Right lobe of liver (tissue), 6 donors: ENCODE data around the gene DLG2. TPM values are rescaled to one million over a fixed set of nuclear protein-coding genes. Genes with fewer than 3 reads are reported as not detected.
"Not testable (repeated sequence)": the region's sequence is repeated elsewhere in the genome, so short reads cannot be mapped to it uniquely, and the experiment has no call there.

Experiments used
- ATAC-seq, 4 donors: fragments of 200-7000 bp; cut with Tn5 transposase; one replicate each; pipeline ENCODE4 v1.9.1; 2020; ENCODE audit warnings: mild to moderate bottlenecking in 4 of 4, moderate library complexity in 4 of 4
- DNase-seq, 3 donors: peaks; one replicate each; pipeline ENCODE4 v3.0.0-alpha.2; 2020
- H3K27ac ChIP-seq, 3 donors: fragments of 200-600 bp; one replicate each; pipeline ENCODE4 v1.8.0; 2022
- H3K27me3 ChIP-seq, 2 donors: fragments of 200-600 bp; one replicate each; pipeline ENCODE4 v1.8.0; 2022
- H3K36me3 ChIP-seq, 4 donors: fragments of 200-600 bp; sonication (generic) in 1 of 4; one replicate each; pipeline versions ENCODE4 v1.5.1 to v1.8.0; 2017 to 2022; ENCODE audit warnings: control low read depth in 1 of 4
- H3K4me1 ChIP-seq, 4 donors: fragments of 200-600 bp; sonication (generic) in 1 of 4; one replicate each; pipeline versions ENCODE4 v1.5.1 to v1.8.0; 2017 to 2022; ENCODE audit warnings: control low read depth in 1 of 4
- H3K4me3 ChIP-seq, 3 donors: fragments of 200-600 bp; one replicate each; pipeline ENCODE4 v1.8.0; 2022
- H3K9me3 ChIP-seq, 4 donors: fragments of 200-600 bp; sonication (generic) in 1 of 4; one replicate each; pipeline versions ENCODE4 v1.5.1 to v1.8.0; 2017 to 2022; ENCODE audit warnings: control low read depth in 1 of 4
- POLR2A ChIP-seq: fragments of 450-650 bp; IDR thresholded peaks from one replicate; pipeline ENCODE4 v1.6.1; 2017; ENCODE audit warnings: antibody characterized with exemption, mild to moderate bottlenecking
- WGBS: methylation state at CpG from one replicate; pipeline ENCODE4 v1.1.6; 2018; ENCODE audit warnings: low coverage, low lambda C conversion rate; ENCODE audit not compliant: insufficient coverage; ENCODE audit errors: missing lambda C conversion rate; 5-methylcytosine and 5-hydroxymethylcytosine counted together
- intact Hi-C, 2 donors: fragments of 100-400 bp; cut with DNase I; formaldehyde crosslinking; loops; one replicate each; pipeline versions ENCODE4 v1.11.2 to v1.14.1; 2022
- total RNA-seq, 6 experiments: library from RNA; depleted of rRNA in 2 of 6; stranded (reverse); fragments of >200 nt in 2 of 6; fragmentation: NEBNext Ultra II Directional in 3 of 6; extraction: Animal tissue kit (Norgen Biotek cat#: 25700) in 3 of 6; gene quantifications; one replicate each; pipeline versions ENCODE4 v1.1.0 to v1.2.4, GENCODE V29; 2016 to 2023
- TF ChIP-seq, protein P1 (sequence below), 4 donors: fragments of 200-600 bp in 3 of 4; fragments of 450-650 bp in 1 of 4; IDR thresholded peaks; one replicate each; pipeline versions ENCODE4 v1.5.1 to v1.8.0; 2016 to 2022; ENCODE audit warnings: antibody characterized with exemption in 4 of 4, mild to moderate bottlenecking in 2 of 4
- donor health status: DM: no; HTN: yes; CAD: no.
- donor health status: DM: no; HTN: no; CAD: no.
- donor health status: DM: no; HTN: no; CAD: no.
- donor health status: DM: no; HTN: yes; CAD: no.
- donor health status: DM: no; HTN: yes; CAD: no.

DLG2 gene
- total RNA-seq, 6 experiments from 2014 or later: 1.2 to 6.4 (median 2.5) TPM

DNA sequence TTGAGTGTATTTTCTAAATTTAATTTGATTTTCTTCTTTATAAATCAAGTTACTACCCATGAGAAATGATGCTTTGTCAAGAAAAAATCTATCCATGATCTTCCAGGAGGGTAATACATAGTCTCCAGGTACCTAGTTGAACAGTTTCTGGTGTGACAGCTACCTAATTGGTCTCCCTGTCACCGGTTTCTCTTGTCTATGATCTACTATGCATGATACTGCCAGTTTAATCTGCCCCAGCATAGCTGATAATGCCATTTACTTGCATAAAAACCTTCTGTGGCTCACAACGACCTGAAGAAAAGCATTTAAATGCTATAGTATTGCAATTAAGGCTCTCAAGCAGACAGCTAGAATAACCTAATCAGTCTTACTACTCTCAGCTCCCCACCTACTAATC is 349.5 kb downstream of the DLG2 start:
- no peak for DNase-seq
- Histone ChIP-seq H3K36me3 (no peaks in the 10 kb centered on the region), H3K27me3 (no peaks in the 10 kb centered on the region), H3K4me1 (no peaks in the 10 kb centered on the region), H3K4me3 (no peak overlapping the region), H3K9me3 (no peaks in the 10 kb centered on the region), H3K27ac (no peak overlapping the region)
- intact Hi-C loops: no loop called here
- ATAC-seq: no peak
- WGBS: 40% methylated on average over 2 of the region's 2 CpGs
- TF ChIP-seq POLR2A: no peak
- TF ChIP-seq, protein P1, sequence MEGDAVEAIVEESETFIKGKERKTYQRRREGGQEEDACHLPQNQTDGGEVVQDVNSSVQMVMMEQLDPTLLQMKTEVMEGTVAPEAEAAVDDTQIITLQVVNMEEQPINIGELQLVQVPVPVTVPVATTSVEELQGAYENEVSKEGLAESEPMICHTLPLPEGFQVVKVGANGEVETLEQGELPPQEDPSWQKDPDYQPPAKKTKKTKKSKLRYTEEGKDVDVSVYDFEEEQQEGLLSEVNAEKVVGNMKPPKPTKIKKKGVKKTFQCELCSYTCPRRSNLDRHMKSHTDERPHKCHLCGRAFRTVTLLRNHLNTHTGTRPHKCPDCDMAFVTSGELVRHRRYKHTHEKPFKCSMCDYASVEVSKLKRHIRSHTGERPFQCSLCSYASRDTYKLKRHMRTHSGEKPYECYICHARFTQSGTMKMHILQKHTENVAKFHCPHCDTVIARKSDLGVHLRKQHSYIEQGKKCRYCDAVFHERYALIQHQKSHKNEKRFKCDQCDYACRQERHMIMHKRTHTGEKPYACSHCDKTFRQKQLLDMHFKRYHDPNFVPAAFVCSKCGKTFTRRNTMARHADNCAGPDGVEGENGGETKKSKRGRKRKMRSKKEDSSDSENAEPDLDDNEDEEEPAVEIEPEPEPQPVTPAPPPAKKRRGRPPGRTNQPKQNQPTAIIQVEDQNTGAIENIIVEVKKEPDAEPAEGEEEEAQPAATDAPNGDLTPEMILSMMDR (IDR thresholded peaks at IDR 0.05): no peak

DNA sequence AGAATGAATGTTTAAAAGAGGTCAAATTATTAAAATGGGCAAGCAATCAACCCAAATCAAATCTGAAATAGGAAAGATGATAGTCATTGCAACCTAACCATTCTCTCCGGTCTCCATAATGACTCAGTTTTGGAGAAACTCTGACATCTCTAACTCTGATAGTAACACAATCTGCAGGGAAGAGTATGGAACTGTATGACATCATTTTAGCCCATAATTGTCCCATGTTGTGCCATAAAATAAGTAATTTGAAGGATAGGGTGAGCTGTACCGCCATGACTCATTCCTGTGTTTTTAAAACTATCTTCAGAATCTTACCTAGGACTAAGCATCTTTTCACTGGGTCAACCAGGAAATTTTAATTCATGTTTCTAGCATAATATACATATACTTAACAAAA is 350.8 kb downstream of the DLG2 start:
- Histone ChIP-seq H3K36me3 (no peaks in the 10 kb centered on the region), H3K27me3 (no peaks in the 10 kb centered on the region), H3K27ac (no peak overlapping the region), H3K9me3 (no peaks in the 10 kb centered on the region), H3K4me3 (no peak overlapping the region), H3K4me1 (no peaks in the 10 kb centered on the region)
- 92% methylated on average over 2 of the region's 2 CpGs for WGBS
- ATAC-seq (no peak), DNase-seq (no peak)
- no peak for TF ChIP-seq POLR2A
- TF ChIP-seq, protein P1 (IDR thresholded peaks at IDR 0.05): no peak
- intact Hi-C loops: no loop called here

DNA sequence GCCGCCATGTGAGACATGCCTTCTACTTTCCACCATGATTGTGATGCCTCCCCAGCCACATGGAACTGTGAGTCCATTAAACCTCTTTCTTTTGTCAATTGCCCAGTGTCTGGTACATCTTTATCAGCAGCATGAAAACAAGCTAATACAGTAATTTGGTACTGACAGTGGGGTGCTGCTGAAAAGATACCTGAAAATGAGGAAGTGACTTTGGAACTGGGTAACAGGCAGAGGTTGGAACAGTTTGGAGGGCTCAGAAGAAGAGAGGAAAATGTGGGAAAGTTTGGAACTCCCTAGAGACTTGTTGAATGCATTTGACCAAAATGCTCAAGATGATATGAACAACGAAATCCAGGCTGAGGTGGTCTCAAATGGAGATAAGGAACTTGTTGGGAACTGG is 356.8 kb downstream of the DLG2 start:
- DNase-seq, H3K27ac ChIP-seq, H3K27me3 ChIP-seq, ATAC-seq, H3K4me1 ChIP-seq, H3K4me3 ChIP-seq, H3K36me3 ChIP-seq, intact Hi-C loops, H3K9me3 ChIP-seq: not testable (repeated sequence)
- WGBS: 68% methylated on average over 2 of the region's 2 CpGs

DNA sequence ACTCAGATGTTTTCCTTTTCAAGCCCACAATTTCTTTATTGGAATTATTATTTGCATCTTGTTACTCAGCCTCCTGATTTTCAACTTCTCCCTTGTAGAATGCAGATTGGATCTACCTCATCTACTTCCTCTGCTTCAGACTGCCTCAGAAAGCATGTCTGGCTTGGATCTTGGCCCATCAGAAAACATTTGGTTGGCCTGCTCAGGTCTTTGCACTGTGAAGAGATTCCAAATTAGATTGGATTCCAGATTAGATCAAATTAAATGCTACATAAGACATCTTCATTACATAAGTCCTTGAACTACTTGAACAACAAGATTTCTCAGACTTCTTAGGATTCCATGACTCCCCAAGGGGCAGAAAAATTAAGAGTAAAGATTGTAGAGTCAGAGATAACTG is 358.0 kb downstream of the DLG2 start:
- Histone ChIP-seq H3K27me3 (no peaks in the 10 kb centered on the region), H3K4me3 (no peak overlapping the region), H3K9me3 (no peaks in the 10 kb centered on the region), H3K36me3 (no peaks in the 10 kb centered on the region), H3K27ac (no peak overlapping the region), H3K4me1 (no peaks in the 10 kb centered on the region)
- DNase-seq (no peak), ATAC-seq (no peak)
- intact Hi-C loops: no loop called here
- no peak for TF ChIP-seq POLR2A
- TF ChIP-seq, protein P1 (IDR thresholded peaks at IDR 0.05): no peak

DNA sequence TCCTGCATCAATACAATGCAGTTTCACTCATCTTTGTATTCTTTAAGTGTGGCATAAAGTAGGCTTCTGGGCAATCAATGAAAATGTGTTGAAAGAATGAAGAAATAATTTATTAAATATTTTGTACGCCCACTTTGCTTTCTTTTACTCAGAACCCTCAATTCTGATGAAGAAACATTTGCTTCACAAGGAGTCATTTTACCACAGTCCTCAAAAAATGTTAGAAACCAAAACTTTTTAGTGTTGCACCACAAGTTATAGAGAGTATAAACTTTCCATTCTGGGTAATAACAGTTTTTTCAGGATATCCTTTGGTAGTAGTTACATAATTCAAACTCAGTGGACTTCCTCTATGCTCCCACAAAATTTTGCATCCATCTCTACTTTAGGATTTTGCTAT is 360.5 kb downstream of the DLG2 start:
- intact Hi-C loops: no loop called here
- Histone ChIP-seq H3K9me3 (no peaks in the 10 kb centered on the region), H3K36me3 (no peaks in the 10 kb centered on the region), H3K4me3 (no peak overlapping the region), H3K27ac (no peak overlapping the region), H3K27me3 (no peaks in the 10 kb centered on the region), H3K4me1 (no peaks in the 10 kb centered on the region)
- WGBS: 79% methylated on average over 1 of the region's 1 CpG
- ATAC-seq (no peak), DNase-seq (no peak)
- no peak for TF ChIP-seq POLR2A
- TF ChIP-seq, protein P1 (IDR thresholded peaks at IDR 0.05): no peak
